IPS-18c (cell line): ENCODE measurements around the gene ERBB4.
"Not testable (repeated sequence)": the region's sequence is repeated elsewhere in the genome, so short reads cannot be mapped to it uniquely, and the experiment has no call there.

Experiments
- H3K4me3 ChIP-seq: 2 replicates; pipeline ENCODE4 v1.7.0; 2013; ENCODE audit warnings: low read depth, mild to moderate bottlenecking, low read length, moderate library complexity; ENCODE audit not compliant: insufficient read depth
- H3K9me3 ChIP-seq: one replicate; pipeline ENCODE4 v1.6.1; 2013; ENCODE audit warnings: mild to moderate bottlenecking, low read length, moderate library complexity; ENCODE audit not compliant: control insufficient read depth, insufficient read depth

Gene ERBB4

DNA sequence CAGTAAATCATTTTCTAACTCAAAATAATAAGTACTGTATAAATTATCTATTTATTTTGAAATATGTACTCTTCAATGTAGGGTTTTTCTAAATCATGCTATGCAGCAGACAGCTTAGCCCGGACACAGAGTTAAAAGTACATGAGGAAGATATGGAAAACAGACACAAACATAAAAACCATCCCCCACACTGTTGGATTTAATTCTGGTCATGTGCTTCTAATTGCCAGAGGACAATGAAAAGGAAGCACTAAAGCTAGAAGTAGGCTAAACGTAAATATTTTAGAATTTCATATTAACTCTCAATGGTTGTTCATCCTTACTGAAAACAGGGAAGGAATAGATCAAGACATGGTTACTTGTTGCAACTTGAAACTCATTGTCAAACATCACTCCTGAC is 420.7 kb downstream of the ERBB4 start:
- no peak overlapping the region for H3K4me3 ChIP-seq
- H3K9me3 ChIP-seq, result no peaks in the 10 kb centered on the region

DNA sequence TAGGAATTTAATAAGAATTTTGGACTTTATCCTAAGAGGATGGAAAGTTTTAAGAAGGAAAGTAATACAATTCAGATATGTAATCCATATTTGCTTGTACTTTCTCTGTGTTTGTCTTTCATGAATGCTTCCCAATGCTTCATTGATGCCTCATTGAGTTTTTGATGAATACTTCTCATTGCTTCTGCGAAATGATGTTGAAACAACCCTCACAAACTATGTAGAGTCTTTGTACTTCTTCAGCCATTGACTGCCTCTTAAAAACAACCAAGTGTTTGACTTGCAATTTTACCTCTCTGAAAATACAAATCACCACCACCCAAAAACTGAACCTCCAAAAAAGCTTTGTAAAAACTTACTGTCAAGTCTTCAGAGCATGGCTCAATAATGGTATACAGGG is 424.1 kb downstream of the ERBB4 start:
- no peaks in the 10 kb centered on the region for H3K9me3 ChIP-seq
- H3K4me3 ChIP-seq, result no peak overlapping the region

GRCh38 chr2:212112401-212112800 is 426.2 kb downstream of the ERBB4 start:
- H3K9me3 ChIP-seq, result no peaks in the 10 kb centered on the region

GRCh38 chr2:212109792-212110680 is 428.6 kb downstream of the ERBB4 start:
- no peak overlapping the region for H3K4me3 ChIP-seq
- peaks cover 12% of the 10 kb centered on the region for H3K9me3 ChIP-seq

More at GRCh38 chr2:212112401-212112800, 426.2 kb downstream of the ERBB4 start:
- H3K4me3 ChIP-seq, result no peak overlapping the region

- H3K9me3 ChIP-seq, result peaks cover 12% of the 10 kb centered on the region
- H3K4me3 ChIP-seq, result no peak overlapping the region
These were observed 429.4 kb downstream of the ERBB4 start for GRCh38 chr2:212109217-212109616.

- peaks cover 12% of the 10 kb centered on the region for H3K9me3 ChIP-seq
These were observed 430.6 kb downstream of the ERBB4 start for GRCh38 chr2:212107989-212108388.

GRCh38 chr2:212107014-212107413 is 431.6 kb downstream of the ERBB4 start:
- no peak overlapping the region for H3K4me3 ChIP-seq
- peaks cover 12% of the 10 kb centered on the region for H3K9me3 ChIP-seq

More at GRCh38 chr2:212107989-212108388, 430.6 kb downstream of the ERBB4 start:
- H3K4me3 ChIP-seq, result no peak overlapping the region

DNA sequence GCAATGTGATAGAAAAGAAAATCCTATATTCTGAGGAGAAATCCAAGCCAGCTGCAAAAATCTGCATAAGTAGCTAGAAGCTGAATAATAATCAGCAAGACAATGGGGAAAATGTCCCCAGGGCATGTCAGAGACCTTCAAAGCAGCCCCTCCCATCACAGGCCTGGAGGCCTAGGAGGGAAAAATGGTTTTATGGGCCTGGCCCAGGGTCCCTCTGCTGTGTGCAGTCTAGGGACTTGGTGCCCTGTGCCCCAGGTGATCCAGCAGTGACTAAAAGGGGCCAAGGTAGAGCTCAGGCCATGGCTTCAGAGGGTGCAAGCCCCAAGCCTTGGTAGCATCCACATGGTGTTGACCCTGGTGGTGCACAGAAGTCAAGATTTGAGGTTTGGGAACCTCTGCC is 432.1 kb downstream of the ERBB4 start:
- not testable (repeated sequence) for H3K4me3 ChIP-seq
- peaks cover 12% of the 10 kb centered on the region for H3K9me3 ChIP-seq

- Histone ChIP-seq H3K4me3 (no peak overlapping the region), H3K9me3 (no peaks in the 10 kb centered on the region)
These were observed 438.9 kb downstream of the ERBB4 start for GRCh38 chr2:212099658-212100057.

DNA sequence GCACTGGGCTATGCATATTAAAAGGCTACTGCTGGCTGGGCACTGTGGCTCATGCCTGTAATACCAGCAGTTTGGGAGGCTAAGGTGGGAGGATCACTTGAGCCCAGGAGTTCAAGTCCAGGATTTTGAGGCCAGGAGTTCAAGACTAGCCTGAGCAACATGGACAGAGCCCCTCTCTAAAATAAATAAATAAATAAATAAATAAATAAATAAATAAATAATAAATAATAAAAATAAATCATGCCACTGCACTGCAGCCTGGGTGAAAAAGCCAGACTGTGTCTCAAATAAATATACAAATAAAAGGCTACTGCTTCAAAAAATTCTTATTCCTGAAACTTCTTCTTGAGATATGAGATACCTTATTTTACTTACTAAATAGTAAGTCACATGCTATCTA is 439.6 kb downstream of the ERBB4 start:
- Histone ChIP-seq H3K4me3 (no peak overlapping the region), H3K9me3 (no peaks in the 10 kb centered on the region)

DNA sequence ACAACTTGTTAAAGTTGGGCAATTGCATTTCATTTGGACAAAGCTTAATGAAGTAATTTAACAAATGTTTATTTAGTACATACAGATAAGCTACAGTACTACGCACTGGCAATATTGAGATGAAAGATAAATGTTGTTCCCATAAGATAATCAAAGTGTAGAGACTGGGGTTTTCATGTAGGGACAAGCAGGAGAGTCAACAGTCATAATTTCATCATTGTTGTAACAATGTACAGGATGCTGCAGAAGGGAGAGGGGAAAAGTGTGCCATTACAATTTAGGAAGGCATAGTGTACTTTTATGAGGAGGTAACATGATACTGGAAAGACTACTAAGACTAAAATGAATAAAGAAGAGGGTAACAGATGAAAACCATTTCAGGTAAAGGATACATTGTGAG is 441.6 kb downstream of the ERBB4 start:
- H3K9me3 ChIP-seq, result no peaks in the 10 kb centered on the region
- no peak overlapping the region for H3K4me3 ChIP-seq

DNA sequence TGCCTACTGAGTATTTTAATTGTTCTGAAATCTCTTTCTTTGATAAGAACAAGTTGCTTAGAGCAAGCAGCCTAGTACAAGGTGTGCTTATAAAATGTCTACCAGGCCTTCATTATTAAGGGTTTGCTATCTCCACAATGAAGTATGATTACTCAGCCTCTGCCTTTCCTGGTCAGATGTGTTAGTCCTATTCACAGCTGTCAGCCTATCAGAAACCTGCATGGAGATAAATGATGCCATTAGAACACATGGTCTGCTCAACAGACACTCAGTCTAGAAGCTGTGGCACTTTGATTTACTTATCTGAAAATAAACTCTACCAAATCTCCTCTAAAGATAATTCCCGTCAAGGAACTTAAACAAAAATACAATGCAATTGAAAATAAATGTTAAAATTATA is 448.7 kb downstream of the ERBB4 start:
- H3K4me3 ChIP-seq, result no peak overlapping the region

DNA sequence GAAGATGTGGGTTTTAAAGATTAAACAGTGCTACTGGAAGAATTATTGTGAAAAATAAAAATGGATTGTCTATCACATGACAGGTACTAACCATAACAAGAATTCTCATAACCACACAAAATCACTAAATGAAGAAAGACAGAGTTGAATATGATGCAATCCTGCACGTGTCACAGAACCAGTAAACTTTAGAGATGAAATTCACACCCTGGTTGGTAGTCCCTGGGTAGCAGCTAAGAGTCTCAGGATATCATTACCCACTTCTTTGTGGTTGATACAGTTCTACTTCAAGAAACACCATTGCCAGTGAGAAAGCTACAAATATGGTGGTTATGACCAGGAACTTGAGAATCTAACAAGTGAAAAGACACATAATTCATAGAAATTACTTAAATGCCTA is 450.2 kb downstream of the ERBB4 start:
- H3K4me3 ChIP-seq, result no peak overlapping the region
- H3K9me3 ChIP-seq, result no peaks in the 10 kb centered on the region

More for the DNA sequence above, 448.7 kb downstream of the ERBB4 start:
- no peaks in the 10 kb centered on the region for H3K9me3 ChIP-seq

DNA sequence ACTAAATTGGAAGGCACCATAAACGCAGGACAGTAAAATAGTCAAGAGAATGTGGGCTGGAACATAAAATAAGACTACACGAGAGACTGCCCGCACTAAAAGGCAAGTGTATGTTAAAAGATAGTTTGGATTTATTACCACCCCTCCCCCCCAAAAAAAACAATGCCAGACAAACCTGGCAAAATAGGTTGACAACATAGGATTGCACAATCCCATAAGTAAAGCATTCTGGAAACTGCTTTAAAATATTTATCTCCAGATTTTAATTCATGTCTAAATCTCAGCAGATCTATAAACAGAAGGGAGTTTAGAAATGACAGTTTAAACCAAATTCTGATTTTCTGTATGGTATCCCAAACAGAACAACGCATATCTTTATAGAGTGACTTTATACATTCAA is 455.1 kb downstream of the ERBB4 start:
- Histone ChIP-seq H3K9me3 (no peaks in the 10 kb centered on the region), H3K4me3 (no peak overlapping the region)

DNA sequence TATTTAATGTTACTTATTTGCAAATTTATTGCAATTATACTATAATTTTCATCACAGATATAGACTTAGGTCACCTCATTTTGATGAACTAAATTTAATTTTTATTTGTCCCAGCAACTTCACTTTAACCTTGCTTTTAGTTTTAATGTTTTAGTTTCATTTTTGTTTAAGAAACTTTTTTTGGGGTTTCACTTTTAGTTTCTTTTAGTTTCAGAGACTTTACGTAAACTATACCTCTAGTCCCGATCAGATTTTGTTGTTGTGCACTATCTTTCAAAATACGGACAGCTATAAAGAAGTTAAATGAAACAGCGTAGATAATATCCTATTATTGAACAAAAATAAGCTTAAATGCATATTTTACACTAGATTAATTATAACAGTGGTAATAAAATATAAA is 460.5 kb downstream of the ERBB4 start:
- Histone ChIP-seq H3K4me3 (no peak overlapping the region), H3K9me3 (no peaks in the 10 kb centered on the region)

DNA sequence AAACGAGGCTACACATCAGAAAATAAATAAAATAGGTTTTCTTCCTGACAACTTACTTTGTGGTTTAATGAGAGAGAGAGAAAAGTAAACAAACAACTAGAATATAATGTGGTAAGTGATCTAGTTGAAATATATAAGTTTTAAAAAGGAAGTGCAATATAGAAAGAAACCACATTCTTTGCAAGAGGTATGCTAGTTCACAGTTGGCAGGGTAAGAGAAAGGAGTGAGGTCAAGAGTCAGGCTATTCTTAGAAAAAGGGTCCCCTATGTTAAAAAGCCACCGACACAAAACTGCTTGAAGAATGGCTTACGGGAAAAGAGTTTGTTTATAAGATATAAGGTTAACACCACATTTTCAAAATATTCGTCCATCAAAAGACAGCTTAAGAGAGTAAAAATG is 462.1 kb downstream of the ERBB4 start:
- H3K4me3 ChIP-seq, result no peak overlapping the region

GRCh38 chr2:212073360-212073759 is 465.2 kb downstream of the ERBB4 start:
- Histone ChIP-seq H3K9me3 (no peaks in the 10 kb centered on the region), H3K4me3 (no peak overlapping the region)

More for the DNA sequence above, 462.1 kb downstream of the ERBB4 start:
- H3K9me3 ChIP-seq, result no peaks in the 10 kb centered on the region

GRCh38 chr2:212066546-212066945 is 472.1 kb downstream of the ERBB4 start:
- no peaks in the 10 kb centered on the region for H3K9me3 ChIP-seq
- no peak overlapping the region for H3K4me3 ChIP-seq

GRCh38 chr2:212064318-212064717 is 474.3 kb downstream of the ERBB4 start:
- Histone ChIP-seq H3K4me3 (no peak overlapping the region), H3K9me3 (no peaks in the 10 kb centered on the region)
